Measurements from ENCODE around the gene C1orf185.
"Not testable (repeated sequence)": the region's sequence is repeated elsewhere in the genome, so short reads cannot be mapped to it uniquely, and the experiment has no call there.

C1orf185 gene

DNA sequence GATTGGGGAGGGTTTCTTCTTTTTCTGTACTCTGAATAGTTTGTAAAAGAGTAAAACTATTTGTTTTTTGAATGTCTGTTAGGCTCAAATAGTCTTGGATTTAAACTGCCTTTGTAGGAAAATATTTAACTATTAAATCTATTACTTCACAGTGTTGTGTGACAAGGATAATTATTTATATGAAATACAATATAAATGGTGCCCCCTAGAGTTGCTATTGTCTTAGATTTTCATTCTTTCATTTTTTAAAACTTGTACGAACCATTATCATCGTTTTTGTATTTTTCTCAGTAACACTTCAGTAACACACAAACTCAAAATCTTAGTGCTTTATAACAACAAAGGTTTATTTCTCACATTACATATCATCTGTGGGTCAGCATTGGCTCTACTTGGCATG, 37.4 kb downstream of the C1orf185 start:
- DNase-seq, result no peak

DNA sequence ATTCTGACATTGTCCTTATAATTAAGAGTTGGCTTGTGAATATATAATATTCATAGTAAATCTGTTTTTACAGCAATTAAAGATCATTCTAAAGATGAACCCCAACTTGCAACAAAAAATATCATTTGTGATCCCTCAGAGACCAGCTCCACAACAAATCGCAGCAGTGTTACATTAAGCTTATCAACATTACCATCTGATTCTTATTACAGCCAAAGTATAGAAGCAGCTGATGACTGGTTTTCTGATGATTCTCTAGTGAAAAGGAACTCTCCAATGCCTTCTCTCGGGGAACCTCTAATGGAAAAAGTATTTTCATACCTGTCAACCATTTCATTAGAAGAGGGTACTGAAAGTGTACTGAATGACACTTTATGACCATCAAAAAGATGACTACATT, 45.4 kb downstream of the C1orf185 start:
- no peak for DNase-seq

DNA sequence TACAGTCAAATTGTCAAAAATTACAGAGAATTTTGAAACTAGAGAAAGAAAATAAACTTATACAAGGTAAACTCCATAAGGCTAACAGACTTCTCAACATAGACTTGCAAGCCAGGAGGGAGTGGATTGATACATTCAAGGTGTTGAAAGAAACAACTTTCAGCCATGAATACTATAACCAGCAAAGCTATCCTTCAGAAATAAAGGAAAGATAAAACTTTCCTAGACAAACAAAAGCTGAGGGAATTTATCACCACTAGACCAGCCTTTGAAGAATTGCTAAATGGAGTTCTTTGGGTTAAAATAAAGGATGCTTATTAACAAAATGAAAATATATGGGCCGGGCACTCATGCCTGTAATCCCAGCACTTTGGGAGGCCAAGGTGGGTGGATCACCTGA, 52.7 kb downstream of the C1orf185 start:
- no peak for DNase-seq

DNA sequence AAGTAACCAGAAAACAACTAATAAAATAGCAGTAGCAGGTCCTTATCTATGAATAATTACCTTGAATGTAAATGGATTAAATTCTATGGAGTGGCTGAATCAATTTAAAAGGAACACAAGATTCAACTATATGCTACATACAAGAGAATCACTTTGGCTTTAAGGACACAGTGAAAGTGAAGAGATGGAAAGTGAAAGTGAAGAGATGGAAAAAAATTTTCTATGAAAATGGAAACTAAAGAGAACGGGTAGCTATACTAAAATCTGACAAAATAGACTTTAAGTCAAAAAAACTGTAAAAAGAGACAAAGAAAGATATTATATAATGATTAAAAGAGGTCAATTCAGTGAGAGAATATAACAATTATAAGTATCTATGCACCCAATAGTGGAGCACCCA, 54.7 kb downstream of the C1orf185 start:
- DNase-seq, result no peak

DNA sequence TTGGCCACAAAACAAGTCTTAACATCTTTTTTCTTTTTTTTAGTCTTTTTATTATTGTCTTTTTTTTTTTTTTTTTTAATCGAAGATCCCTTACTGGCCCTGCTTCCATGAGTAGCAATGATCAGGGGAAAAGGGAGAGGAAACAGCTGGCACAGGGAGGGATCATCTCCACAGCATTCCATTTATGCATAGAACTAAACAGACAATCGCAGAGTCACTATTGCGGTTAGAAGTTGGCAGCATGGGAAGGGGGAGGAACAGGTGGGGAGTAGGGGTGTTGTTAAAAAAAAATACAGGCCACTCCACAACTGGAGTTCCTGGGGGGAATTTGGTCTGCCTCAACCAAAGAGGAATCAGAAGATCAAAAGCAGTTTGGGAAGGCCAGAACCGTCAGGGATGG, 55.4 kb downstream of the C1orf185 start:
- no peak for DNase-seq

DNA sequence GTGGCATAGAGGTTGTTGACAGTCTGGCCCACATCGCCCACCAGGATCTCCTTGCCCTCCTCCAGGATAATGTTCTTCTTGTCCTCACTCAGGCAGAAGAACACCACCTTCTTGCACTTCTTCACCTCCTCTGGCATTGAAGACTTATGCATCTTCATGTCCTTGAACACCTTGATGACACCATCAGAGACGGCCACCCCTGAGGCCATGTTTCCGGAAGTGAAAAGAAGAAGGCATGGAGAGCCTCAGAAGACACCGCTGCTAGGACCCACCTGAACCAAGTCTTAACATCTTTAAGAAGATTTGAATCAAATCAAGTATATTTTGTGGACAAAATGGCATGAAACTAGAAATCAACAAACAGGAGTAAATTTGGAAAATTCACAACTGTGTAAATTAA, 56.2 kb downstream of the C1orf185 start:
- no peak for DNase-seq

DNA sequence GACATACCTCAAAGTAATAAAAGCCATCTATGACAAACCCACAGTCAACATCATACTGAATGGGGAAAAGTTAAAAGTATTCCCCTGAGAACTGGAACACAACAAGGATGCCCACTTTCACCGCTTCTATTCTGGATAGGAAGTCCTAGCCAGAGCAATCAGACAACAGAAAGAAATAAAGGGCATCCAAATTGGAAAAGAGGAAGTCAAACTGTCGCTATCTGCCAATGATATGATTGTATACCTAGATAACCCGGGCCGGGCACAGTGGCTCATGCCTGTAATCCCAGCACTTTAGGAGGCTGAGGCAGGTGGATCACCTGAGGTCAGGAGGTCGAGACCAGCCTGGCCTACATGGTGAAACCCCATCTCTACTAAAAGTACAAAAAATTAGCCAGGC, 60.5 kb downstream of the C1orf185 start:
- DNase-seq, result not testable (repeated sequence)

DNA sequence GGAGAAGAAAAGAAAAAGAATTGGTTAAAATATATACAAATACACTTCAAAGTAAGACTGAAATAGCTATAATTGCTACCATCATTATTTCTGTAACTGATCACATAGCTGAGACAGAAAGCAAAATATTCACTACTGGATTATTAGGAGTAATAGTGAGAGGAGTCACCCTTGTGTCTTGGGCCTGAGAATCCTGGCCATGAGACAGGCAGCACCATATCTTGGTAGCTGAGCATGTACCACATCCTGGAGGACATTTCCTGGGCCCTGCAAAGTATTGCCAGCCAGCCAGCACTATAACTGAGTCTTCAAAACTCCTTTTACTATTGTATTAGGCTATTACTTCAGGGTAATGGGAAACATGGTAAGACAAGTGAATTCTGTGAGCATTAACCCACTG, 63.5 kb downstream of the C1orf185 start:
- DNase-seq, result no peak

DNA sequence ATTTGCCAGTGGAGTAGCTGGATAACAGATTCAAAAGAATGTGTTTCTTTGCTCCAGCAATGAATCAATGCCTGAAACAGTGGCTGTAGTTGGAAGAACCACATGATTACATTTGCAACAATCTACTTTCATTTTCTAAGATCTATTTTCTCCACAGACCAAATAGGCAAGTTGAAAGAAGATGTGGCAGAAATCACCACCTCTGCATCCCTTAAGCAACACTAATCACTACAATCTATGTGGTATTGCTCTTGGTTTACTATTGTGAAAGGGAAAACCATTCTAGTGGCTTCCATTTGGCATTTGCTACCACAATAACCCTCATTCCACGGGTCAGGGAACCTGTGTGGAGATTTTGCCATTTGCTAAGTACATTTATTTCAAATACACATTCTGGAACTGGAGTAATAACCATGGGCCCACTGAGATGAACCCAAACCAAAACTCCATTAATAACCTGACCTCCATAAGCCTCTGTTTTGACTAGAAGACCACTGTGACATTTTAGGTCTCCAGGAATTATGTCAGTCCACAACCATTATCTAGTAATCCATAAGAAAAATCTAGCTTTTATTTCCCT, 66.3 kb downstream of the C1orf185 start:
- DNase-seq, result no peak

DNA sequence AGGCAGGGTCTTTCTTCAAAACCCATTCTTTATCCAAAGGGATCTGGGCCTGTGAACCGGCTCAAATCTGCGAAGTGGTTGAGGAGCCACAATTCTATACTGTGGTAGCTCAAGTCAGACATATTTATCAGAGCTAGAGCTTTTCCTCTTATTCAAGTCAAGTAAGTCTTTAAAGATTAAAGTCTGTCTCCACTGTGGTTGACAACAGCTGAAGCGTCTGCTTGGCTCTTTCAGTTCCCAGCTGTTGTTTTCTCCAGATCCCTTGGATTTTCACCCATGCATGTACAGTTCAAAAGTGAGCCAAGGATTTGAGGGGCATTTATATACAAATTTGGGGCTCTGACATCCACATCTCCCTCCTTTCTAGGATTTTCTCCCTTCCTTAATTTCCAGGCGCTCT, 66.9 kb downstream of the C1orf185 start:
- peak; percentile 81 for DNase-seq

DNA sequence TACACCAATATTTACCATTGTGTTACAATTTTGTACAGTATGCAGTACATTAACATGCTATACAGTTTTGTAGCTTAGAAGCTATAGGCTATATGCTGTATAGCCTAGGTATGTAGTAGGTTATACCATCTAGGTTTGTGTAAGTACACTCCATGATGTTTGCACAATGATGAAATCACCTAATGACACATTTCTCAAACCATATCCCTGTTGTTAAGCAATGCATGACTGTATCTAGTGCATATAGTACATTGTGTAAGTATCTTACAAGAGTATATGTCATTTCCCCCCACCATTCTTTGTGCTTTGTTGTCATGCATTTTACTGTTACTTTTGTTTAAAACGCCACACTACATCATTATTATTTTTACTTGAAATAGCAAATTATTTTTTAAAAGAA, 68.3 kb downstream of the C1orf185 start:
- no peak for DNase-seq

DNA sequence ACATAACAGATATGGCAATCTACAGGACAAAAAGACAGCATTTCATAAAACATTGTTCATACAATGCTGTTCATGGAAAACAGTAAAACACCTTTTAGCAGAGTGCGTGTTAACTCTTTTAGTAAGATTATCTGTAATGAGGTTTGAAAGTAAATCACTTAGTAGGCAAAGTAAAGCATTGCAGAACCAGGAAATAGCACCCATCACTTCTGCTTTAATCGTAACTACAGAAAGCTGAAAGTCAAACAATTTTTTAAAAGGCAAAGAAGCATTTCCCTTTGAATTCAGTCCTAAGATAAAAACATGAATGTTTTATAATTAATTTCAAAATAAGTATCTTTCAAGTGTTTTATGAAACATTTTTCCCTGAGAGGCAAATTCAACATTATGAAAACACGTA, 70.8 kb downstream of the C1orf185 start:
- no peak for DNase-seq

DNA sequence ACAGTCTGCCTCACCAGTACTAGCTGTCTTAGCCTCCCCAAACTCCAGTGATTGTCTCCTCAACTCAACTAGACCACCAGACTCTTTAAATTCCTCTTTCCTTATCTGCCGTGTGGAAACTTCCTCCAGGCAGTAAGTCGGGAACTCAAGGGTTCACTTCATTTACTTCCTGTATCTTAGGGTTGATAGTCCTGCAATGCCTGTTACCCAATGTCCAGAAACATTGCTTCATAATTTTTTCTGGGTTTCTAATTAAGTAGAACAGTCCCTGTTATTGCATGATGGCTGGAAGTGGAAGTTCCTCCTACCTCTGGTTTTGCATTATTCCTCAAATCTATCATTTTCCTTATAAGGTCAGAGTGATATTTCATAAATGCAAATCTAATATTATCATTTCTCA, 73.2 kb downstream of the C1orf185 start:
- no peak for DNase-seq

DNA sequence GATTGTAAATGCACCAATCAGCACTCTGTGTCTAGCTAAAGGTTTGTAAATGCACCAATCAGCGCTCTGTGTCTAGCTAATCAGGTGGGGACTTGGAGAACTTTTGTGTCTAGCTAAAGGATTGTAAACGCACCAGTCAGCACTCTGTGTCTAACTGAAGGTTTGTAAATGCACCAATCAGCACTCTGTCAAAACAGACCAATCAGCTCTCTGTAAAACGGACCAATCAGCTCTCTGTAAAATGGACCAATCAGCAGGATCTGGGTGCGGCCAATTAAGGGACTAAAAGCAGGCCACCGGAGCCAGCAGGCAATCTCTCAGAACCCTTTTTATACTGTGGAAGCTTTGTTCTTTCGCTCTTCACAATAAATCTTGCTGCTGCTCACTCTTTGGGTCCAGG, 76.0 kb downstream of the C1orf185 start:
- not testable (repeated sequence) for DNase-seq

DNA sequence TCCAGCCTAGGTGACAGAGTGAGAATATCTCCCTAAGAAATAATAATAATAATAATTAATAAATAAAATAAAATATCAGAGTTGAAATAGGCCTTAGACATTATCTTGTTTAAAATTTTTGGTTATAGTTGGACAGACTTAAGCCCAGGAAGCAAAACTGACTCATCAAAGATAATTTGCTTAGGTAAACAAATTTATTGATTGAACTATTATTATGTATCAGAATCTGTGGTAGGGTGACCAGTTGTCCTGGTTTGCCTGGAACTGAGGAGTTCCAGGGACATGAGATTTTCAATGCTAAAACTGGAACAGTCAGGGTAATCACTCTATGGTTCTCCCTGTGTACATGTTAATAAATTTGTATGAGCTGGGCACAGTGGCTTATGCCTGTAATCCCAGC, 86.2 kb downstream of the C1orf185 start:
- DNase-seq, result no peak

DNA sequence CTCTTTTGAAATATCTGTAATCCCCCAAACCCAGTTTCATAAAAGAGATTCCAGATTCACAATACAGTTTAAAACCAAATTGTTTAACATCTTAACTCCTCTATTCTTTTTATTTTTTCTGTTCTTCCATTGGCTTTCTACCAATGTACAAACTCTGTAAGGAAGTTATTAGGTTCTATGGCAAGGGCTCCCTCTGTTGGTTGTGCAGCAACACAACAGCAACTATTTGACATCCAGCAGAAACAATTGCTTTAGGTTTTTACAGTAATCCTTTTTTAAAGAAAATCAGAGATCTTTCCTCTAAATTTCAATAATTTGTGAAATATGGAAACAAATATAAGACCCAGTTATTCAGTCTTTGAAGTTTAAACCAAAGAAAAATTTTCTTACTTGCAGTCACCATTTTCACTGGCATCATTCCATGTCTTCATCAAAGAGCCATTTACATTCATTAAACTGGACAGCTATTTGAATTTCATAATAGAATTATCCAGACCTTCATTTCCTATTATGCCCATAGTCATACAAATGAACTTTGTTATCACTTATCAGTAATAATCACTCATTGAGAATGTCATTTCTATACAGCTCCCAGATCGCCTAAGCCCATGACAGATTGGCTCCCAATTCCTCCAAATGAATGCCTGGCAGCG, 87.5 kb downstream of the C1orf185 start:
- DNase-seq, result peak; percentile 77

DNA sequence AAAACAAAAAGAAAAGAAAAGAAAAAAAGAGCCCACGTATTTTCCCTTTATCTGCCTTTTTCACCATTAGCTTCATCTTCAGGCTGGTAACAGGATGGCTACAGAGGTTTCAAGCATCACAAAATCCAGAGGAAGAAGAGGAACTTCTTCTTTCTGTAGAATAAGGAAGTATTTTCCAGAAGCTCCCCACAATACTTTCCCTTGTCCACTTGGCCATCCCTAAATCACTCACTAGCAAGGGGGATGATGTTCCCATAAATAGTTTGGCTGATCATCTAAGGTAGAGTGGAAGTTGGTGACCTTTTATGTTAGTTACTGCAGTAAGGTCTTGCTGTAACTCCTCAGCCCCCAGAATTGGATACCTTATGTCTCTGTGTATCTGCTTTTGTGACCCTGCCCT, 88.9 kb downstream of the C1orf185 start:
- no peak for DNase-seq

DNA sequence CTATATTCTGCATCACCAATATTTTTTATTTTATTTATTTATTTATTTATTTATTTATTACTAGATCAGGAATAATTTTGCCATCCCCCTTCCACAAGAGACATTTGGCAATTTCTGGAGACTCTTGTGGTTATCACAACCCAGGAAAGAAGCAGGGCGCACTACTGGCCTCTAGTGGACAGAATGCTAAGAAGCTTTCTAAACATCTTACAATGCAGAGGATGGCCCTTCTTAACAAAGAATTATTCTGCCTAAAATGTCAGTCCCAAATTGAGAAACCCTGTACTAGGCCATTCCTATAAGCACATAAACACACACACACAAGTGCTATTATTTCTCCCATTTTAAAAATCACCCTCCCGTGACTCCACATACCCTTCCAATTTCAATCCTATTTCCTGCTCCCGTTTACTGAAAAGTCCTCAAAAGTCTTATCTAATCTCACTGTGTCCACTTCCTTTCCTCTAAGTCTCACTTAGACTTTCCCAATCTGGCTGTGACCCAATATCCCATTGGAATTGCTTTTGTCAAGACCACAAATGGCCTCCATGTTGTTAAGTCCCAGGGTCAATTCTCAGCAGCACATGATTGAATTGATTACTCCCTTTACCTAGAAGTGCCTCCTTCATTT, 90.3 kb downstream of the C1orf185 start:
- DNase-seq, result peak; percentile 88

DNA sequence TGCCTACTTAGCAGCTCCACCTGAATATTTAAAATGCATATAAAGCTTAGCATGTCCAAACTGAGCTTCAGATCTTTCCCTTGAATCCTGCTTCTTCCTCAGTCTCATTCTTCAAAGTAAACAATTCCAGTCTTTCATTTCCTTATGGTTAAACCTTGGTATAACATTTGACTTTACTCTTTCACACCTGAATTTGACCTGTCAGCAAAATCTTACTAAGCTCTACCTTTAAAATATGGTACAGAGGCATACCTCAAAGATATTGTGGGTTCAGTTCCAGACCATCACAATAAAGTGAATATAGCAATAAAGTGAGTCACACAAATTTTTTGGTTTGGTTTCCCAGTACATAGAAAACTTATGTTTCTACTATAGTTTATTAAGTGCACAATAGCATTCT, 91.5 kb downstream of the C1orf185 start:
- no peak for DNase-seq
